NCI-H1694 (cell line): ENCODE measurements around the gene HIVEP2.

Experiments used
- DNase-seq: peaks from one replicate; lab custom pipeline; 2025; lab: John Stamatoyannopoulos, UW

Gene HIVEP2

GRCh38 chr6:142783499-142783898 is 161.5 kb downstream of the HIVEP2 start:
- DNase-seq, result no peak

DNA sequence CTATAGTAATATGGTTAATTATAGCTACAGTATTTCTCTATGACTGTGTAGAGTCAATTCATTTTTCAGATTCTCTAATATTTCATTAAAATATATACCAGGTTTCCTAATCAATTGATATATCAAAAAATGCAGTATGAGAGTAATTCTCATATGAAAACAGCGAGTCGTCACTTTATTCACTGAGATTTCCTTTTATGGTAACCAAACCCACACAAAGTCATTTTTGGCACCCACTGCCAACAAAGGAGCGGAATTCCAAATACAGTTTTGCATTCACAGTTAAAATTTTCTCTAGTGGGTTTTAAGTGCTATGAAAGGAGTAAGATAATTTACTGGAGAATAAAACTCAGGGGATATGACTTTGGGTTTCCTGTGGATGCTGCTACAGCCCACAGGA is 163.8 kb downstream of the HIVEP2 start:
- no peak for DNase-seq

DNA sequence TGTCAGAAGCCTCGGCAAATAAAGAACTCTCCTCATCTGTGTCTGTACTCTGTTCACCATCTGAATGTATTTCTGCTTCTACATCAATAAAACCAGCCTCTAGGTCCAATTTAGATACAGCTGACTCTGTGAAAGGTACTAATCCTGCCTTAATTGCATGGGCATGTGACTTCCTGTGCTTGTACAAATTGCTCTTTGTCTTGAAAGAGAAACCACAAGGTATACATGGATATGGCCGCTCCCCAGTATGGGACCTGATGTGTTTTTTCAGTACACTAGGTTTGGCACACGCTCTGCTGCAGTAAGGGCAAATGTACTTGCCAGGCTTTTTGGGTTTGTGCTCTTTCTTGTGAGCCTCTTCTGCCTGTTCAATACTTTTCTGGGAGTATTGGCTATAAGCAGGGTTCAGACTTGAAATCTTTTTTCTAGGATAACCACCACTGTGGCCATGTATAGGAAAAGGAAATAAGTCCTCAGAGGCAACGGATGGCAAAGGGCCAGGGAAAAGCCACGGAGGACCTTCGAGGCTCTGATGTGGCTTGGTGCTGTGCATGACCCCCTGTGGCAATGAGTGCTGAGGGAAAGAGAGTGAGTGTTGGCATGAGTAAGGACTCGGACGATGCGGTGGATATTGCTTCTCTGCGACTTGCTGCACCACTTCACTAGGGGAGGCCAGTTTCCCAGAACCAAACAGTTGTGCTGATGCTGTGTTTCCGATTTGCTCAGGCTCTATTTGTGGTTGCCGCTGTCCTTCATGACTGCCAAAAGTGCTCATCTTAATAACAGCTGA is 170.9 kb downstream of the HIVEP2 start:
- DNase-seq, result no peak

DNA sequence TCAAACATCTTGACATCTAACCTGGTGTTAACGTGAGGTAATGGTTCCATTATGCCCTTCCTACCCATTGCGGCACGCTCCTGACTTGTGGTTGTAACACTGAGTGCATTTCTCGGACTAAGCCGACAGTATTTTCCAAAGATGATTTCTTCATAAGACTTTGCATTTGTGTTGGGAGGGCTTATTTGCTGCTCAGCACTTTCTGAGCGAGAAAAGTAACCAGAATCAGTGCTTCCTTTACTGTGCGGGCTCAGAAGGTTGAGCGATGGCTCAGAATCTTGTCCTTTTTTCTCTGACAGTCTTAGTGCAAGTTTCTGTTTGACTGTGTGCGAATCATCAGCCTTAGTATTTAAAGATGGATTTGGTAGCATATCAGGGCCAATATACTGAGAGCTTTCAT is 171.7 kb downstream of the HIVEP2 start:
- no peak for DNase-seq

GRCh38 chr6:142771162-142771561 is 173.8 kb downstream of the HIVEP2 start:
- DNase-seq, result no peak

GRCh38 chr6:142765306-142765705 is 179.7 kb downstream of the HIVEP2 start:
- DNase-seq, result no peak

- DNase-seq, result no peak
Observed at GRCh38 chr6:142764311-142764710, 180.7 kb downstream of the HIVEP2 start.

GRCh38 chr6:142763205-142763604 is 181.8 kb downstream of the HIVEP2 start:
- DNase-seq, result no peak

GRCh38 chr6:142761756-142762155 is 183.2 kb downstream of the HIVEP2 start:
- DNase-seq, result no peak

DNA sequence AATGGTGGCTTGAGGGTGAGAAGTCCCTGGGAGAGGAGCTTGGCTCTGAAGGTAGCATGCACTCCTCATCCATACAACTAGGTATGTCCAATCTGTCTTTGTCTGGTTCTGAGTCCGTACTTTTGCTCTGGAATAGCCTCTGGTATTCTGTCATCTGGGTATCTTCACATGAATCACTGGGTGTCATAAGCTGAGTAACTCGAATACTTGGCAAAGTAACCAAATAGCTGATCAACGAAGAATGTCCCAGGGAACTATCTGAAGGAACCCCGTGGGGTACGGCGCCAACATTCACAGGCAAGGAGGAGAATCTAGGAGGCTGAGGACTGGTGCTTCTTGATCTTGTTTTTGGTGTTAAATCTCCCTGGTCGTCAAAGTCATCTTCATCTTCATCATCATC is 184.8 kb downstream of the HIVEP2 start:
- no peak for DNase-seq

DNA sequence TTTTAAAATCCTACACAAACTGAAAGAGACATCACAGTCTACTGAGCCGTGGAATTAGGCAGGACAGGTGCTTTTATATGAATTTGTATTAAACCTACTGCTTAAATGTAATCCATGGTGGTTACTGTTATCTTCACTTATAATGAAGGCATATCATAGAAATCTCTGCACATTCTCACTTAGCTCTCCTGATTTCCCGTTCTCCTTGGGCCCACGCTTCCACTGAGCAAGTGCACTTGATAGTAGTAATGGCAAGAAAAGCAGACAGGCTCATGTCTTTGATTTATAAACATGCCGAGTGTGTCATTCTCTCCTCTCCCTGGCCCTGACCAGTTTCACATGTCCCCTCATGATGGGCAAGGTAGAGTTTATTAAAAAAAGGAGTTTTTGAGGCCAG is 186.3 kb downstream of the HIVEP2 start:
- DNase-seq, result no peak

DNA sequence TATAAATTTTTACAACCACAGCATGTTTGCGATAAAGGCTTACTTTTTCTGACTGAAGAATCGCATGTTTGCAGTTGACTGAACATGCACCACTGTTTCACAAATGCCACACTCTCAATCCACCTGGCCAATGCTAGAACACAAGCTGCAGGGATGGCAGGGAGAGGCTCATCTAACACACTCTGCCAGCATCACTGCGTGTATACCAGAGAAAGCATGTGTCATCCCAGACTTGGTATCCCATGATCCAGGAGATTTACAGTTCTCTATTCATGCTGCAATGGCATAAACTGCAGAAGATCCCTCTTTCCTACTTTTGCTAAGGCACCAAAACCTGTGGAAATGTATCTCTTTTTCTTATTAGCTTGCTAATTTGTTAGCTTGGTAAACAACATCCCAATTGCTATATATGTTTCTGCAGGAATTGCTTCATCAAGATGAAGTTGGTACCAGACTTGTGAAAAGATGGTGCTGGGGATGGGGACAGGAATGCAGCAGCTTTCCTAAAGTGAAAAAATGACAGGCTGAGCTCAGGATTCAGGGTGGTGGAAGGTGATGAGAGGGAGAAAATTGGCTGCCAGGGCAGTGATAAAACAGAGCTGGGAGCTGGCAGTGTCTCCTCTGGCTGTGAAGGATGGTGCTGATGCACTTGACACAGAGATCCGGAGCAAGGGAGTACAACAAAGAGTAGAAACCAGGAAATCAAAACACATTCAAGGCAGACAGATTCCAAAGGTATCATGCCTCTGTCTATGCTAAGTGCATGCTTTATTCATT is 186.9 kb downstream of the HIVEP2 start:
- DNase-seq, result no peak

DNA sequence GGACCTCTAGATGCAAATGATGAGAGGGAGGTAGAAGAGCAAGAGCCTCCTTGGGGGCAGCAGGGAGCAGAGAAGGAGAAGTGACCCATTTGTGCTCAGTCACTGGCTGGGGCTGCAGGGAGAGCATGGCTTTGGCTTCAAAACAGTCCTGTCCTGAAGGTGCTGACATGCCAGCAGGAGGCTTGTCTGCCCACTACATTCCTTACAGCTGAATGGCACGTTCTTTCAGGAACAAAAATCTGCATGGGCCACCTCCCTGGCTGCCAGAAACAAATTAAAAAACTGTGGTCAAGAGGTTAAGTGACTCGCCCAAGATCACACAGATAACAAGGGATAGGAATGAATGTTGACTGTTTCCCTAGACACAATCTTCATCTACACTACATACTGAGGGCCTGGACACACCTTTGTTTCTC is 188.8 kb downstream of the HIVEP2 start:
- DNase-seq, result no peak

- no peak for DNase-seq
Observed at GRCh38 chr6:142753196-142753595, 191.8 kb downstream of the HIVEP2 start.

DNA sequence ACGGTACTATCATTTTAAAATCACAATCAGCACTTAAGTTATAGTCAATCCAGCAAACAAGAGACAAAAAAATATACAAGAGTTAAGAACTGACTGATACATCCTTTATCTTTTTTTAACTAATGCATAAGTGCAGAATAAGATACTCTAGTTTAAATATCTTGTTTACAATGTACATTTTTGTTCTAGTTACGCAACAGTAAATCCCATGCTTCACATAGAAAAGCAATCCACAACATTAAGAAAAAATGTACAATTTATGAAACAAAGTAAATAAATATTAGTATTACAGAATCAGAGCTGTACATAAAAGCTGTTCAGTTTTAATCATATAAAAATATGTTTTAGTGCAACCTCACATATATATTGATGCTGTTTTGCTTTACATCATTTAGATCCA is 192.6 kb downstream of the HIVEP2 start:
- no peak for DNase-seq

DNA sequence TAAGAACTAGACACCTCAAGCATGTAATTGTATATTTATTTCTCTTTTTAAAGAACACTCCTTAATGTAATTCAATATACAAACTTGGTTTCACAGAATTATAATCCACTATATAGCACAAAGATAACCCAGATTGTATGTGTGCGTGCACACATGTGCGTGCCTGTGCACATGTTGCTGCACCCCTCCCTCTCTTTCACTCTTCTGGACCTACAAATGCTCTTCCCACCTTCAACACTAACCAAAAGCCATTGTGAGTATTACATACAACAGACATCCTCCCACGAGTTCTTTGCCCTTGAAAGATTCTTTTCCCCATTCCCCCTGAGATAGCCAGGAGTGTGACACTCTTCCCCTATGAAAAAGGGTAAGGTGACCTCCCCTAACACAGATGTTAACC is 193.5 kb downstream of the HIVEP2 start:
- DNase-seq, result no peak

- no peak for DNase-seq
Observed at GRCh38 chr6:142750998-142751397, 194.0 kb downstream of the HIVEP2 start.

- no peak for DNase-seq
Observed at GRCh38 chr6:142749556-142749955, 195.4 kb downstream of the HIVEP2 start.

DNA sequence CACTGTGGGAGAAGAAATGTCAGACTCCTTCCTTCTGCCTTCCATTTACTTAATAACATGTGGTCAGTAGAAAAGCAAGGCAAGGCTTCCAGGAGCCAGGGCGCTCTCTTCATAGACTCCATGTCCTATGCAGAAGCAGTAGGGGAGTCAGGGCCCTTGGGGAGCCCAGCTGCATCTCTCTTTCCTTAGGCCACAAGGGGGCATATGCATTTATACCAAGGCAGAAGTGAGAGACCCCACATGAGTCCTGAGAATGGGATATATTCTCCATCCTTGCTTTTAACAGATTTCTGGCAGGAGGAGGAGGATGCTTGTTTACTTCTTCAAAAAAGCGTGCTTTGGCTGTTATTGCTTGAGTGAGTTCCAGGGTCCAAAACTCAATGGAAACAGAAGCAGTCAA is 198.5 kb downstream of the HIVEP2 start:
- no peak for DNase-seq

- no peak for DNase-seq
Observed at GRCh38 chr6:142744836-142745235, 200.1 kb downstream of the HIVEP2 start.

- no peak for DNase-seq
Observed at GRCh38 chr6:142740449-142740848, 204.5 kb downstream of the HIVEP2 start.

DNA sequence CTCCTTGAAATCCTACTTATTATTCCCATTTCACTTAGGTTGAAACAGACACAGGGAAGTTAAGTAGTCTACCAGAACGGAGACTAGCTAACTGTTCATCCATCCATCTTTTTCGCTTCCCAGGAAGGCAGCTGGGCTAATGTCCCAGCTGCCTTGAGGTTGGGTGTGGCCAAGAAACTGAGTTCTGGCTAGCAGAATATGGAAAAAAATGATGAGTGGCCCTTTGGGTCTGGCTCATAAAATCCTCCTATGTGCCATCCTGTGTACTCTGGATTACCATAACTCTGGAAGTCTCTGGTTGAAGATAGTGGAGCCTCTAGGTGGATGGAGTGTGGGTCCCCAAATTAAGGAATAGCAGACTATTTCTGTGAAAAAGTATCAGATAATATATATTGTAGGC is 206.2 kb downstream of the HIVEP2 start:
- no peak for DNase-seq

DNA sequence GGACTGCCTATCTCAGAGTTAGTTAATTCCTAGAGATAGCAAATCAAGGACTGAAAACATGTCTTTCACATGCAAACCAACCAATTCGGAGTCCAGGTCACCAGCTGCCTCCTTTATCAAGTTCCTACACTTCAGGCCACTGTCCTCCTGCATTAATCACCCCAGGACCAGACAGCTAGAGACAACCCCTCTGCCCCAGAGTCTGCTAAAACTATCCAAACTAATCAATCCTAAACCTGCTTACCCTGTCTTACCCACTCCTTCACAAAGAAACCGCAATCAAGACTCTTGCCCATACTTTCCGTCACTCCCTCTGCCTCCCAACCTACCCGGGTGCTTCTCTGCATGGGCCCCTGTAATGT is 207.0 kb downstream of the HIVEP2 start:
- DNase-seq, result no peak
